Daoy (cell line): ENCODE results near the gene HPSE2. TPM values are rescaled to one million over a fixed set of nuclear protein-coding genes. Genes with fewer than 3 reads are reported as not detected.
"Not testable (repeated sequence)": the region's sequence is repeated elsewhere in the genome, so short reads cannot be mapped to it uniquely, and the experiment has no call there.

ENCODE experiments used
- DNase-seq: peaks from one replicate; pipeline ENCODE4 v3.0.0-alpha.2; 2015; ENCODE audit warnings: low read depth
- total RNA-seq: library from RNA; depleted of rRNA; stranded (reverse); fragments of >200 nt; shearing (Covaris generic); gene quantifications from 2 replicates; pipeline ENCODE4 v1.2.3, GENCODE V29; 2014; rRNA removed

Gene HPSE2
- total RNA-seq, result 0.06 and 0.54 TPM in 2 replicates

DNA sequence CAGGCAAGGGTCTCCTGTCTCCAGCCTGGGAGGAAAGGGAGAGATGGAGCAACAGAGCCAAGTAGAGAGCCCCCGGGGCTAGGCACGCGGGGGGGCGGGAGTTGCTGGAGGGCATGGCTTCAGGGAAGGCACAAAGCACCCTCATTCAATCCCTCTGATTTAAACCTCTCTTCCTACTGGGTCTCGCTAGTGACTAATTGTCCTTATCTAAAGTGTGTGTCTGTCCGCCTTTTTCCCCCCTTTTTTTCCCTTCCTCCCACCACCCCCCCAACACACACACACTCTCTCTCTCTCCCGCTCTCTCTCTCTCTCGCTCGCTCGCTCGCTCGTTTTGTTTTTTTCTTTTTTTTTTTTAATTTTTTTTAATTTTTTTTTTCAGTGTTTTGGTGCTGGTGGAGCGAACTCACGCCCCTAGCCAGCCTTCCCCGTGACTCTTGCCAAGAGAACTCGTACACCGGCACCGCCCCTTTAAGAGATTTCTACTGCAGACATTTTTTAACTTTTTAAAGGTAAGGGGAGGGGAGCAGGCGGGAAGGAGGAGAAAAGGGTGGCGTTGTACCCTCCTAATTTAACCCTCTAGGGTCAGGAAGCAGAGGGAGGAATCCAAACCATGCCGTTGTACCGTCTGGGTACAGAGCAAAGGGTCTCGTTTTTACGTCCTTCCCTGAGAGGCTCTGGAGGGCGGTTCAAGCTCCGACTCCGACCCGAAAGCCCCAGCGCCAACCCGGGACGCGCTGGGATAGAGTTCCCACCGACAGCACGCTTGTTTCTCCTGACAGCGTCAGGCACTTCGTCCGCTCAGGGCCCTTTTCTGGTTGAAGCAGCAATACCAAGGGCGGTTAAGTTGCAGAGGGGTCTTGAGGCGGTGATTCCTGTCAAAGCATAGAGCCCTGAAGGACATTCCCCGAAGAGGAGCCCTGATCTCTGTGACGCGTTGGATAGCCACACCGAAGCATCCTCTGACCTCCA, at the start of gene HPSE2:
Gene HPSE2, minus strand, starts transcription at position 195 of the 969 bp plus-strand sequence.
- peak; percentile 29 for DNase-seq

DNA sequence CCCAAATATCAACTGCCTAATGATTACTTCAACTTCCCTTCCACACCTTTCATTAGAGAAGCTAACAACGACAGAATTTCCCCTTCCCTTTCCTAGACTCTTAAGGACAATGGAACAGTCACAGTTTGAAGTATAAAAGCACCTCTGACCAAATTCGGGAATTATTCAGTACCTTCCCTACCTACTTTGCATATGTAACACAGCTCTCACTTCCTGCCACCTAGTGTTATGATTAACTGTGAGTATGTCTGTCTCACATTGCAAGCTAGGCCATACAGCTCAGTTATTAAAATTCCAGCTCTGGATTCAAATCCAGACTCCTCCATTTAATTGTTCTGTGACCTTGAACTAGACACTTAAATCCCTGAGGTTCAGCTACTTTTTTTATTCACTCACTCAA, 44.8 kb upstream of the HPSE2 start:
- no peak for DNase-seq

DNA sequence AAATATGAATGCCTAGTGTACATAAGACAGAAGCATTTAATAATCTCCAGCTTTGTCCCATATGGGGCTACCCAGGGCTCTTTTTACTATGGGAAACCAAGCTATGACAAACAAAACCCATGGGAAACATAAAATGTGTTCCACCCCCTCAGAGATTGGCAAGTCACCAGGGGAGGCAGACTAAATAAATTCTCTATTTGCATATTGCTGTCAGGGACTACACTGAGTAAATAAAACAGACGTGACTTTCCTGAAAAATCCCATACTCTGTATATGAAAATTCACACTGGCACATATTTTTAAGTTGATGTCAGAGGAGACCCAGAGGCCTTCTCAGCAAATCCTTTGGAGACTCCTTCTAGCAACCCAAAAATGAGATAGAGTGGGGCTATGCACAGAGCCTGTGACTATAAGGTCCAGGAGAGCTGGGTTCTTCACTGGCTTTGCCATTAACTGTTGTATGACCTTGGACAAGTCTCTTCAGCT, 44.0 kb upstream of the HPSE2 start:
- peak; percentile 46 for DNase-seq

- DNase-seq, result no peak
Observed at GRCh38 chr10:99276848-99277486, 41.3 kb upstream of the HPSE2 start.

- no peak for DNase-seq
Observed at GRCh38 chr10:99266383-99266782, 30.7 kb upstream of the HPSE2 start.

DNA sequence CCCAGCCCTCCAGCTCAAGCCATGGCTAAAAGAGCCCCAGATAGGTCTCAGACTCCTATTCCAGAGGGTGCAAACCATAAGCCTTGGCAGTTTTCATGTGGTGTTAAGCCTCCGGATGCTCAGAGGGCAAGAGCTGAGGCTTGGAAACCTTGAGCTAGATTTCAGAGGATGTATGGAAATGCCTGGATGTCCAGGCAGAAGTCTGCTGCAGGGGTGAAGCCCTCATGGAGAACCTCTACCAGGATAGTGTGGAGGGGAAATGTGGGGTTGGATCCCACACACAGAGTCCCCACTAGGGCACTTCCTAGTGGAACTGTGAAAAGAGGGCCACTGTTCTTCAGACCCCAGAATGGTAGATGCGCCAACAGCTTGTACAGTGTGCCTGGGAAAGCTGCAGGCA, 13.2 kb upstream of the HPSE2 start:
- no peak for DNase-seq

DNA sequence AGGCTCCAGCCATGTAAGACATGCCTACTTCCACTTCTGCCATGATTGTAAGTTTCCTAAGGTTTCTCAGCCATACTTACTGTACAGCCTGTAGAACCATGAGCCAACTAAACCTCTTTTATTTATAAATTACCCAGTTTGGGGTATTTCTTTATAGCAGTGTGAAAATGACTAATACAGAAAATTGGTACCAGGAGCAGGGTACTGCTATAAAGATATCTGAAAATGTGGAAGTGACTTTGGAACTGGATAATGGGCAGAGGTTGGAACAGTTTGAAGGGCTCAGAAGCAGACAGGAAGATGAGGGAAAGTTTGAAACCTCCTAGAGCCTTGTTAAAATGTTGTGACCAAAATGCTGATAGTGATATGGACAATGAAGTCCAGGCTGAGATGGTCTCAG, 12.2 kb upstream of the HPSE2 start:
- DNase-seq, result not testable (repeated sequence)

DNA sequence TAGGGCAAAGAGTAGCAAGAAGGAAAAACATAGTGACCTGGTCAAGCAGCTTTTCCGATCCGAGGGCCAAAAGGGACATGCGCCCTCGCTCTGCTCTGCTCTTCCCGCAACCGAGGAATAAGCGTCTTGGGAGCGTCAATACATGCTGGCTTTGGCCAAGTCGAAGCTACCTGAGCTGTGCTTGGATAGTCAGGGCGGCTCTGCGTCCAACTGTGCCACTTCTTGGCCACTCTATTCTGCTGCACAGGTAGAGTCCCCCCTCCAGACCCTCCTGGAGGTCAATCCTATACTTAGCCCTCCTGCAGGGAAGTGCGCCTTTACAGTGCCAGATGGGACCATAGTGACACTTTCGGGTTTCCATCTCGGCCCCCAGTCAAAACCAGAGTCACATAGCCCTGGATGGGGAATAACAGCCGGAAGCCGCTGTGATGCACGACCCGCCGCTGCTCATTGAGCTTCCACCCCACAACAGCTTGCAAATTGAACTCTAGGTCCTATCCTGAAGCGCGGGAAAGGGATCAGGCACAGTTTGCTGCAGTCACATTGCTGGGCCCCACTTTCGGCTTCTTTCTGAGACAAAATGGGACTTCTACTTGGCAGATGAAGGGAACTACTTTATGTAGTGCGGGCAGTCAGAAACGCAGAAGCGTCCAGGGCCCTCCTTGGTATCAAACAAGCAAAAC, 1.1 kb upstream of the HPSE2 start:
- no peak for DNase-seq

GRCh38 chr10:99234791-99235657, 628 bp downstream of the HPSE2 start:
- DNase-seq, result peak; percentile 3

DNA sequence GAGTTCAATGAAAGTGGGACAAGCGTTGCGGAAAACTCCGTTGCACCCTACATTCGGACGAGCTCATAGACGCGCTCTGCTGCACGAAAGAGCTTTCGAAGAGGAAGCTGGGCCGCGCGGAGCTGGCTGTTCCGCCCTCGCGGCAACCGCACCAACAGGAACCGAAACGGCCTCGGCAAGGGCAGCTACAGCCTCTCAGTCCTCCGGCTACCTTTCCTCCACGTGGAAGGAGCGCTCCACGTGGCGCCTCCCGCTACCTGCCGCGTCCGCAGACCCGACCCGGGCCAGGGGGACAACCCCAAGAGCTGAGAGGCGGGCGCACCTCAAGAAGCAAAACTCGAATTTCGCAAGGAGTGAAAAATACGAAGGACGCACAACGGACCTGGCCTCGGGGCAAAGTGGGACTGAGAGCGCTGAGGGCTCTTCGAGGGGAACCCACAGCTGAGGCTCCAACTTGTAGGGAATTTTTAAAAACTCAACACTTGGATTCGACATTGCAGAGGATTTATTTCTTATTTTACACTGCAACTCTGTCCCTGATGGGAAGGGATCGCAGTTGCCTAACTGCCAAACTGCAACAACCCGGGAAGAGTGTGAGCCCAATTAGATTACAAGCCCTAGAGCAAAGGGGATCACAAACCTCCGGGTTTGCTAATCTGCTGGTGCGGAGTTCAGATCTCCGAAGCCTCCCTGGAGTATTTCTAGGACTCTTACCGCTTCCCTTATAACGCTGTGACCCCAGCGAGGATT, 1.4 kb downstream of the HPSE2 start:
- DNase-seq, result peak; percentile 79

- DNase-seq, result peak; percentile 18
Observed at GRCh38 chr10:99233689-99234037, 2.0 kb downstream of the HPSE2 start.

DNA sequence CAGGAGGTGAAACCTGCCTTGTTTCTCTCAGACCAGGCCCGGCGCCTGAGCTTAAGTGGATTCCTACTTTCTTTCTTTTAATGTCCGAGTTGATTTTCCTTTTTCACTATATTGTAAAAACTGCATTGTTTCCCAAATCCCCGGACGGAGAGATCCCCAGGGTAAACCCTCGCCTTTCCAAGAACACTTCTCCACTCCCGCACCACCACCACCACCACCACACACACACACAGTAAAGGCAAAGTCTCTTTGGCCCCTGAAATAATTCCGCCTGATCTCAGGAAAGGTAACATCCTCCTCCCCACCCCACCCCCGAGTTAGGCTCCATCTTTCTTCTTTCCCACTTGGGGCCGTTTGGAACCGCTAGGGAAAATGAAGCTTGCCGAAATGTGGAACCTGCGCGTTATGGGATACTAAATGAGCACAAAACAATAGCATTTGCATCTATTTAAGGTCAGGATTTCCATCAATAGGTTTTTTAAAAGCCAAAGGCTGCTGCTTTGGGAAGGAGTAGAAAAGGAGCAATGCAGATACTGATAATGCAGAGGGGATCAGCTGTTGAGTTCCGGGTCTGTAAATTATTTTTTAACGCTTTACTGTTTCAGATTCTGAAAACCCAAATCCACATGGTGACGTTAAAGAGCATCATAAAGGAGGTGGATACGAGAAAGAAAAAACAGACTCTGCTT, 2.5 kb downstream of the HPSE2 start:
- DNase-seq, result peak; percentile 6

GRCh38 chr10:99232360-99232999, 3.2 kb downstream of the HPSE2 start:
- DNase-seq, result peak; percentile 52

DNA sequence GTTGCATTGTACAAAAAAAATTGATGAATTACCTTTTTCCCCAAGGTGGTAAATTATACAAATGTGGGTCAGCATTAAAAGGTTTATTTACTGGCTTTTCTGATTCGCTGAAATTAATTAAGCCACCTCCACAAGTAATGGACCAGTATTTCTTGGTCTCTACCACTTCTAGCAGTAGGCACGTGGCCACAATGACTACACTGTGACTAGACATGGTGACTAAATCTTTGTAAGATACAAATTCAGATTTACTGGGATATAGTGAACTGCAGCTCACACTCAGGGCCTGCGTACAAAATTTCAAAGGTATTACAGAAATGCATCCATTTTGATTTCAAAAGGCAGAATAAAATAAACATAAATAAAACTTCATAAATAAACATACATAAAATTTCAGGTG, 10.9 kb downstream of the HPSE2 start:
- peak; percentile 13 for DNase-seq

- DNase-seq, result no peak
Observed at GRCh38 chr10:99207340-99207739, 28.3 kb downstream of the HPSE2 start.

DNA sequence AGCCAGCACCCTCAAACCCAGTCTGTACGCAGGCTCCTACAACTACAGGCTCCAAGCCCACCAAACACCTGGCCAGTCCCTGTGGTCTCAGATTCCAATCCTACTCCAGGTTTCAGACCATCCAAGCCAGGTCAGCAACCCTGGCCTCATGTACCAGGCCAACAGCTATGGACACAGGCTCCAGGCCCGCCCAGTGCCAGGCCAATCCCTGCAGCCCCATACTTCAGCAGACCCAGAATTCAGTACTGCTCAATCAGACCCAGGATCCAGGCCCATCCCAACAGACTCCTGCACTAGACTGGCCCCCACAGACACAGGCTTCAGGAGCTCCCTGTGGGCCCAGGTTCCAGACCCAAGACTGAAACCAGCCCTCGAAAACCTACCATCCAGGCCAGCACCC, 32.3 kb downstream of the HPSE2 start:
- no peak for DNase-seq

DNA sequence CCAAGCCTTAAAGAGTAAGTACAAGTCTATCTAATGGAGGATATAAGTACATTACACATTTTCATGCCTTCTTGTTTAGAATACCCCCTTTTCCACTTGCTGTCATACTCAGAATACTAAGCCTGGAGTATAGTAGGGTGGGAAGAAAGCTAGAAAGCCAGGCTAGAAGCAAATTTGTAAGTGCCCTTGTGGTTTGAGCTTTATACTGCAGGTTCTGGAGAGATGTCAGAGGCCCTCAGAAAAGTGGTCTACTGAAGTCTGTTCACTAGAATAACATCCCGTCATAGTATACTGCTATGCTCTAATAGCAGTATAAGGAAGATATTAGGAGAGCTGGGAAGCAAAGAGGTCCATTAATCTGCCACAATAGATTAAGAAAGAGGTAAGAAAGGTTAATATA, 62.7 kb downstream of the HPSE2 start:
- no peak for DNase-seq

DNA sequence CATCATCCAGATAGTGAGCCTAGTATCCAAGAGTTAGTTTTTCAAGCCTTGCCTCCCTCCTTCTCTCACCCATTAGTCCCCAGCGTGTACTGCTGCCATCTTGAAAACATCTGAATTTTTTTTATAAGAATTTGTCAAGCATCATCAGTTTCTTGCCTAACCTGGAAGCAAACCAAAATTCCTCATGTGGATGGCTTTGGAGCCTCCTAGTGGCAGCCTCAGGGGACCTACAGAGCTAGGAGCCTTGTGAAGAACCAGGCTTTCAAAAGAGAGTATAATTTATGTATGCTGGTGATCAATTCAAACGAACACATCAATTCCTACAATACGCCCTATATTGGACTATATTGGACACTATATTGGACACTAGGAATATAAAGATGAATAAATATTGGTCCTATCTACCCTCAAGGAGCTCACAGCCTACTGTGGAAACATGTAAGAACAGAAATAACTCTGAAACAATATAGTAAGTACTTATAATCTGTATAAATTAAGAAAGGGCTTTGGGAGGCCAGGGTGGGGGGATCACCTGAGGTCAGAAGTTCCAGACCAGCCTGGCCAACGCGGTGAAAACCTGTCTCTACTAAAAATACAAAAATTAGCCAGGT, 63.4 kb downstream of the HPSE2 start:
- peak; percentile 53 for DNase-seq

GRCh38 chr10:99170116-99170675, 65.5 kb downstream of the HPSE2 start:
- DNase-seq, result no peak
